Activated CD8-positive, alpha-beta T cell treated with anti-CD3 and anti-CD28 coated beads for 36 hours (primary cell): ENCODE data around the gene SHROOM4. TPM values are rescaled to one million over a fixed set of nuclear protein-coding genes. Genes with fewer than 3 reads are reported as not detected.

Source experiments
- ATAC-seq: fragments of 200-7000 bp; cut with Tn5 transposase; one replicate; pipeline ENCODE4 v1.10.0; 2021; ENCODE audit warnings: mild to moderate bottlenecking, moderate library complexity
- CTCF ChIA-PET: fragments of 350-600 bp; sonication (Branson Sonifier 250); formaldehyde crosslinking; loops from one replicate; lab custom pipeline; 2021; ENCODE audit warnings: antibody characterized with exemption; lab: Charles Lee
- POLR2A ChIA-PET: fragments of 350-600 bp; sonication (Branson Sonifier 250); formaldehyde crosslinking; loops from one replicate; lab custom pipeline; 2021; ENCODE audit warnings: antibody characterized with exemption; lab: Charles Lee
- DNase-seq: peaks from one replicate; pipeline ENCODE4 v3.0.0-alpha.2; 2020
- H3K27ac Mint-ChIP-seq: one replicate; pipeline ENCODE4 v1.8.0; 2021; ENCODE audit warnings: mild to moderate bottlenecking, mixed read lengths
- H3K27me3 Mint-ChIP-seq: one replicate; pipeline ENCODE4 v1.8.0; 2021; ENCODE audit warnings: mixed read lengths
- H3K36me3 Mint-ChIP-seq: one replicate; pipeline ENCODE4 v1.8.0; 2021; ENCODE audit warnings: low read depth, mixed read lengths
- H3K4me1 Mint-ChIP-seq: one replicate; pipeline ENCODE4 v1.8.0; 2021; ENCODE audit warnings: low read depth, mixed read lengths
- H3K4me3 Mint-ChIP-seq: one replicate; pipeline ENCODE4 v1.8.0; 2021; ENCODE audit warnings: mild to moderate bottlenecking, moderate library complexity, mixed read lengths
- H3K9me3 Mint-ChIP-seq: one replicate; pipeline ENCODE4 v1.8.0; 2021; ENCODE audit warnings: mixed read lengths
- intact Hi-C: fragments of 100-400 bp; cut with micrococcal nuclease; formaldehyde crosslinking; loops from one replicate; pipeline ENCODE4 v1.10.0; 2022
- total RNA-seq, 2 experiments: library from RNA; stranded (reverse); gene quantifications; one replicate each; pipeline ENCODE4 v1.2.3, GENCODE V29; 2021
- TF ChIP-seq, protein P1 (sequence below): fragments of 200-600 bp; IDR thresholded peaks from one replicate; pipeline ENCODE4 v1.8.0; 2022; ENCODE audit warnings: antibody characterized with exemption, mild to moderate bottlenecking

SHROOM4 gene
- total RNA-seq, 2 experiments from 2014 or later = not detected

DNA sequence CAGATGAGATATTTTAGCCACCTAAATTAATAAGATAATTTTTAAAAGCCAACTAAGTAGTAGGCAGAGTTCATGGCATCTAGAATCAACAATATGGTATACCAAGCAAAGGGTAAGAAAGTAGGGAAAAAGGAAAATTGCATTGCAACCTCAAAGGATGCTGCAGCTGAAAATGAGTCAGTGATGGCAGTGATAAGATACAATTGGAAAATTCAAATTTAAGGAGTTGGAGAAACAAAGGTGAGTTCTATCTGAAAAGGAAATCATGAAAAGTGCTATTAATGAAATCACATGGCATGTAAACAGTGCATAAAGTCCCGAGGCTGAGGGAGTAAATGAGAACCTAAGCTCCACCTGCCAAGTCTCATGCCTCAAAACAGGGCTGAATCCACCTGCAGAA lies 33.9 kb downstream of the SHROOM4 start:
- DNase-seq (no peak), ATAC-seq (no peak)
- Mint-ChIP-seq H3K9me3 (no peaks in the 10 kb centered on the region), H3K27ac (no peak overlapping the region), H3K27me3 (peaks cover 6% of the 10 kb centered on the region), H3K4me3 (no peak overlapping the region), H3K36me3 (no peaks in the 10 kb centered on the region), H3K4me1 (no peaks in the 10 kb centered on the region)
- ChIA-PET POLR2A (no interaction called here), CTCF (no interaction called here)
- TF ChIP-seq, protein P1, sequence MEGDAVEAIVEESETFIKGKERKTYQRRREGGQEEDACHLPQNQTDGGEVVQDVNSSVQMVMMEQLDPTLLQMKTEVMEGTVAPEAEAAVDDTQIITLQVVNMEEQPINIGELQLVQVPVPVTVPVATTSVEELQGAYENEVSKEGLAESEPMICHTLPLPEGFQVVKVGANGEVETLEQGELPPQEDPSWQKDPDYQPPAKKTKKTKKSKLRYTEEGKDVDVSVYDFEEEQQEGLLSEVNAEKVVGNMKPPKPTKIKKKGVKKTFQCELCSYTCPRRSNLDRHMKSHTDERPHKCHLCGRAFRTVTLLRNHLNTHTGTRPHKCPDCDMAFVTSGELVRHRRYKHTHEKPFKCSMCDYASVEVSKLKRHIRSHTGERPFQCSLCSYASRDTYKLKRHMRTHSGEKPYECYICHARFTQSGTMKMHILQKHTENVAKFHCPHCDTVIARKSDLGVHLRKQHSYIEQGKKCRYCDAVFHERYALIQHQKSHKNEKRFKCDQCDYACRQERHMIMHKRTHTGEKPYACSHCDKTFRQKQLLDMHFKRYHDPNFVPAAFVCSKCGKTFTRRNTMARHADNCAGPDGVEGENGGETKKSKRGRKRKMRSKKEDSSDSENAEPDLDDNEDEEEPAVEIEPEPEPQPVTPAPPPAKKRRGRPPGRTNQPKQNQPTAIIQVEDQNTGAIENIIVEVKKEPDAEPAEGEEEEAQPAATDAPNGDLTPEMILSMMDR = no peak
- intact Hi-C loops = no loop called here

DNA sequence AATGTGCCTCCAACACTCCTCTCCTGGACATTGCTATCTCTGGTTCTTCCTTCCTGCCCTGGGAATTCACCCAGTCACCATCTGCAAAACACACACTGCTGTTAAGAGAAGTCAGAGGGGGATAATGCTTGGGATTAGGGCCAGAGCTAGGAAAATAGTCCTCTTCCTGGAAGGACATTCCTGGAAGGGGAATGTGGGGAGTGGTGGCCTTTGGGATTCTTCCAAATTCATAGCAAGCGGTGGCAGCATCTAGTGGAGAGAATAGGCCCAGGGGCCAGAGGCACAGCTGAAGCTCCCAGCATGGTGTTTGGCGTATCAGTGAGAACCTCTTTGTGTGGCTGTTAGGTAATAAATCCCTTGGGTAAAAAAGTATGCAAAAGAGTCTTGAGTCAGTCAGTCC lies 34.3 kb downstream of the SHROOM4 start:
- no peak for DNase-seq
- ATAC-seq = no peak
- TF ChIP-seq, protein P1 = no peak
- CTCF ChIA-PET = interaction anchor here (1.3 kb wide), 1 partner anchor 32 kb away, joined by 3 read pairs; no protein-coding TSS in a partner anchor
- H3K4me1 Mint-ChIP-seq = no peaks in the 10 kb centered on the region
- no peak overlapping the region for H3K27ac Mint-ChIP-seq
- no peak overlapping the region for H3K4me3 Mint-ChIP-seq
- intact Hi-C loops = no loop called here
- H3K9me3 Mint-ChIP-seq = no peaks in the 10 kb centered on the region
- POLR2A ChIA-PET = no interaction called here
- H3K36me3 Mint-ChIP-seq = no peaks in the 10 kb centered on the region
- peaks cover 6% of the 10 kb centered on the region for H3K27me3 Mint-ChIP-seq

- ChIA-PET POLR2A (no interaction called here), CTCF (interaction anchor here (1.3 kb wide), 1 partner anchor 30 kb away, joined by 3 read pairs; no protein-coding TSS in a partner anchor)
- no peak for DNase-seq
- no peaks in the 10 kb centered on the region for H3K9me3 Mint-ChIP-seq
- no peak overlapping the region for H3K4me3 Mint-ChIP-seq
- no peaks in the 10 kb centered on the region for H3K36me3 Mint-ChIP-seq
- intact Hi-C loops = no loop called here
- TF ChIP-seq, protein P1 = no peak
- H3K27me3 Mint-ChIP-seq = peaks cover 6% of the 10 kb centered on the region
- H3K4me1 Mint-ChIP-seq = no peaks in the 10 kb centered on the region
- no peak overlapping the region for H3K27ac Mint-ChIP-seq
- ATAC-seq = no peak
Observed at GRCh38 chrX:50778272-50778671, 35.7 kb downstream of the SHROOM4 start.

DNA sequence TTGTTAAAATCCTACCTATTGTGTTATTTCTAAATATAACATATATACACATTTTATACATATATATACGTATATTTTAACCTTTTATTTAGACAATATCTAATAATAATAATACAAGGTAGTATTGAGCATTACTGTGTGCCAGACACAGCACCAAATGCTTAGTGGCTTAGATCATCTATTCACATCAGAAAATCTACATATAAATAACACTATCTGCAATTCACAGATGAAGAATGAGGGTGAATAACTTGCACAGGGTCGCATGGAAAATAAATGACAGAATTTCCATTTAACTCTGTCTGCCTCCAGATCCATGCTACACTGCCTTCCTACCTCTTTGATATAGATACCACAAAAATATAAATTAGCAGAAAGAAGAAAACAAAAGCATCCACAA lies 37.7 kb downstream of the SHROOM4 start:
- ATAC-seq (no peak), DNase-seq (no peak)
- ChIA-PET CTCF (no interaction called here), POLR2A (no interaction called here)
- Mint-ChIP-seq H3K27me3 (peaks cover 1% of the 10 kb centered on the region), H3K36me3 (no peaks in the 10 kb centered on the region), H3K4me1 (no peaks in the 10 kb centered on the region), H3K27ac (no peak overlapping the region), H3K4me3 (no peak overlapping the region), H3K9me3 (no peaks in the 10 kb centered on the region)
- TF ChIP-seq, protein P1 = no peak
- intact Hi-C loops = no loop called here

DNA sequence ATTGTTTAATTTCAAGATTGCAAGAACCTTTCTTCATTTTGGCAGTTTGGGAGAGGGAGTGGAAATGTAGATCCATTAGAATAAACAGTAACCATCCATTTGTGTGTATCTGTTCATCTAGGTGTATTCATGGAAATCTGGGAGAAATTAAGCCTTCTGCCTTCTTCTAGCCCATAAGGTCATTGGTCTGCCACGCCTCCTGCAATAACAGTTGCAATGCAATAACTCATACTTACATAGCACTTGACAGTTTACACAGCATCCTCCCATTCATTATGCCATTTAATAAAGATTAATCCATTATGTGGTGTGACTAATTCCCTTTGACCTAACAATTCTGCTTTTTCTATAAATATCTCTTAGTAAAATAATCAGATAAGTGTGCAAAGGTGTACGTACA lies 42.6 kb downstream of the SHROOM4 start:
- no peaks in the 10 kb centered on the region for H3K4me1 Mint-ChIP-seq
- intact Hi-C loops = no loop called here
- TF ChIP-seq, protein P1 = no peak
- H3K36me3 Mint-ChIP-seq = no peaks in the 10 kb centered on the region
- ATAC-seq (no peak), DNase-seq (no peak)
- no peaks in the 10 kb centered on the region for H3K9me3 Mint-ChIP-seq
- ChIA-PET CTCF (no interaction called here), POLR2A (no interaction called here)
- H3K27me3 Mint-ChIP-seq = no peaks in the 10 kb centered on the region
- no peak overlapping the region for H3K4me3 Mint-ChIP-seq
- no peak overlapping the region for H3K27ac Mint-ChIP-seq
